ENCODE data around the gene ERVV-1. TPM values are rescaled to one million over a fixed set of nuclear protein-coding genes. Genes with fewer than 3 reads are reported as not detected.

ERVV-1 gene
- total RNA-seq, 3 donors from 2014 or later, result not detected

GRCh38 chr19:53055117-53055516 lies 41.4 kb downstream of the ERVV-1 start:
- no peaks in the 10 kb centered on the region for H3K4me1 ChIP-seq
- peaks cover 0 to 7% of the 10 kb centered on the region in 2 donors for H3K27me3 ChIP-seq
- no peaks in the 10 kb centered on the region for H3K36me3 ChIP-seq
- no peak overlapping the region for H3K4me3 ChIP-seq
- TF ChIP-seq CTCF (IDR thresholded peaks at IDR 0.05) (no peak), POLR2A (IDR thresholded peaks at IDR 0.05) (no peak), POLR2AphosphoS5 (IDR thresholded peaks at IDR 0.05) (no peak)
- DNase-seq (ENCODE audit: low spot score in 2 of 2), result no peak
- intact Hi-C loops (cut with DNase I; ENCODE audit: low total_unique reads), result no loop called here
- H3K9me3 ChIP-seq, result peaks cover 39 to 42% of the 10 kb centered on the region in 2 donors
- no peak overlapping the region for H3K27ac ChIP-seq

- peaks cover 63 to 65% of the 10 kb centered on the region in 2 donors for H3K9me3 ChIP-seq
- intact Hi-C loops (cut with DNase I; ENCODE audit: low total_unique reads), result no loop called here
- no peaks in the 10 kb centered on the region for H3K4me1 ChIP-seq
- peak overlapping the region in 2 of 3 donors; percentile 36 to 61 for H3K4me3 ChIP-seq
- peaks cover 0 to 7% of the 10 kb centered on the region in 2 donors for H3K27me3 ChIP-seq
- TF ChIP-seq CTCF (IDR thresholded peaks at IDR 0.05) (no peak), POLR2AphosphoS5 (IDR thresholded peaks at IDR 0.05) (no peak), POLR2A (IDR thresholded peaks at IDR 0.05) (no peak)
- H3K27ac ChIP-seq, result no peak overlapping the region
- H3K36me3 ChIP-seq, result no peaks in the 10 kb centered on the region
- DNase-seq (ENCODE audit: low spot score in 2 of 2), result no peak
Measured at GRCh38 chr19:53057904-53058580, 44.3 kb downstream of the ERVV-1 start.

Other genes starting within 250 kb of the ERVV-1 start
- gene ZNF600, start 227.1 kb upstream of the ERVV-1 start, total RNA-seq, result 10 to 100 TPM in 2 of 3 donors, 1 to 10 TPM in 1; 9.8 to 13.3 (median 12.4) TPM
- 10 to 100 TPM; 10.2 to 23.0 (median 15.7) TPM for gene ZNF28, start 192.3 kb upstream of the ERVV-1 start, total RNA-seq
- gene ZNF468, start 156.3 kb upstream of the ERVV-1 start, total RNA-seq, result 10 to 100 TPM; 14.9 to 38.2 (median 22.6) TPM
- gene ZNF320, start 116.3 kb upstream of the ERVV-1 start, total RNA-seq, result 10 to 100 TPM; 15.2 to 22.0 (median 18.4) TPM
- 1 to 10 TPM; 4.5 to 10.0 (median 5.2) TPM for gene ZNF888, start 90.5 kb upstream of the ERVV-1 start, total RNA-seq
- gene ZNF816, start 51.0 kb upstream of the ERVV-1 start, total RNA-seq, result 10 to 100 TPM in 2 of 3 donors, 1 to 10 TPM in 1; 7.5 to 16.5 (median 15.1) TPM
- not detected for gene ERVV-2, start 30.8 kb downstream of the ERVV-1 start, total RNA-seq
- 10 to 100 TPM; 34.9 to 87.2 (median 52.8) TPM for gene ZNF160, start 89.5 kb downstream of the ERVV-1 start, total RNA-seq
- gene ZNF415, start 119.0 kb downstream of the ERVV-1 start, total RNA-seq, result 10 to 100 TPM in 2 of 3 donors, 1 to 10 TPM in 1; 4.3 to 17.7 (median 14.1) TPM
- 10 to 100 TPM in 2 of 3 donors, 1 to 10 TPM in 1; 6.9 to 19.2 (median 13.4) TPM for gene ZNF347, start 145.1 kb downstream of the ERVV-1 start, total RNA-seq
- gene ZNF665, start 179.4 kb downstream of the ERVV-1 start, total RNA-seq, result 1 to 10 TPM; 2.9 to 8.6 (median 5.8) TPM
- 10 to 100 TPM; 11.1 to 26.3 (median 15.7) TPM for gene ZNF677, start 241.0 kb downstream of the ERVV-1 start, total RNA-seq
- not detected for gene VN1R2, start 244.4 kb downstream of the ERVV-1 start, total RNA-seq

All from breast epithelium (tissue), 4 donors.